Measurements from ENCODE around the gene ORAI2. TPM values are rescaled to one million over a fixed set of nuclear protein-coding genes. Genes with fewer than 3 reads are reported as not detected.

The ORAI2 gene
- total RNA-seq, 4 donors from 2014 or later, result 6.2 to 16.0 (median 12.3) TPM

DNA sequence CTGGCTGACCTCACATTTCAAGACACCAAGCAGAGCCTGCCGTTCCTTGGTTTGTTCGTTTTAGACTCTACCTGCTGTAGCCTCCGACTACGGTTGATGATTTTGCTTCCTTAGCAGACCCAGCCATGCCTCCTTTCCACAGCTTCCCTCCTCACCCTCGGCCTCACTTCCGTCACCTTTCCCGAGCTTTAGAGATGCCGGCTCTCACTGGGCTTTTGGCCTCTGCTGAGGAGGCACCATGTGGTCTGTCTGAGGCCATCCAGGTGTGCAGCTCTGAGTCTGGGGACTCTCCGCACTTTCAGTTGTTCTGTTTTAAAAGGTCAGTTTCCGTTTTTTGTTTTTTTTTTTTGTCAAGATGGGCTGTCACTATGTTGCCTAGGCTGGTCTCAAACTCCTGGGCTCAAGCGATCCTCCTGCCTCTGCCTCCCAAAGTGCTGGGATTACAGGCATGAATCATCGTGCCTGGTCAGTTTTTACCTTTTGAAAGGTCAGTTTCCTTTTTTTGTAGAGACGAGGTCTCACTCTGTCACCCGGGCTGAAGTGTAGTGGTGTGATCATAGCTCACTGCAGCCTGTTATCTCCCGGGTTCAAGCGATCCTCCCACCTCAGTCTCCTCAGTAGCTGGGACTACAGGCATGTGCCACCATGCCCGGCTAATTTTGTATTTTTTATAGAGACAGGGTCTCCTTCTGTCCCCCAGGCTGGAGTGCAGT, 11.7 kb downstream of the ORAI2 start:
- H3K36me3 ChIP-seq, result peaks cover 5 to 46% (median 26%) of the 10 kb centered on the region in 4 donors
- no peaks in the 10 kb centered on the region for H3K27me3 ChIP-seq
- 91% methylated on average over 17 of the region's 17 CpGs for WGBS
- peaks cover 0 to 6% (median 4%) of the 10 kb centered on the region in 4 donors for H3K4me1 ChIP-seq
- H3K4me3 ChIP-seq, result no peak overlapping the region
- no peak for DNase-seq (ENCODE audit: extremely low spot score)
- no peak overlapping the region for H3K27ac ChIP-seq (replicated peaks in 1 of 4)
- intact Hi-C loops (cut with DNase I), result no loop called here
- H3K9me3 ChIP-seq, result no peaks in the 10 kb centered on the region
- TF ChIP-seq POLR2AphosphoS5 (IDR thresholded peaks at IDR 0.05) (no peak), EP300 (IDR thresholded peaks at IDR 0.05) (no peak), POLR2A (IDR thresholded peaks at IDR 0.05; ENCODE audit: low read depth) (no peak)
- TF ChIP-seq, protein P1, sequence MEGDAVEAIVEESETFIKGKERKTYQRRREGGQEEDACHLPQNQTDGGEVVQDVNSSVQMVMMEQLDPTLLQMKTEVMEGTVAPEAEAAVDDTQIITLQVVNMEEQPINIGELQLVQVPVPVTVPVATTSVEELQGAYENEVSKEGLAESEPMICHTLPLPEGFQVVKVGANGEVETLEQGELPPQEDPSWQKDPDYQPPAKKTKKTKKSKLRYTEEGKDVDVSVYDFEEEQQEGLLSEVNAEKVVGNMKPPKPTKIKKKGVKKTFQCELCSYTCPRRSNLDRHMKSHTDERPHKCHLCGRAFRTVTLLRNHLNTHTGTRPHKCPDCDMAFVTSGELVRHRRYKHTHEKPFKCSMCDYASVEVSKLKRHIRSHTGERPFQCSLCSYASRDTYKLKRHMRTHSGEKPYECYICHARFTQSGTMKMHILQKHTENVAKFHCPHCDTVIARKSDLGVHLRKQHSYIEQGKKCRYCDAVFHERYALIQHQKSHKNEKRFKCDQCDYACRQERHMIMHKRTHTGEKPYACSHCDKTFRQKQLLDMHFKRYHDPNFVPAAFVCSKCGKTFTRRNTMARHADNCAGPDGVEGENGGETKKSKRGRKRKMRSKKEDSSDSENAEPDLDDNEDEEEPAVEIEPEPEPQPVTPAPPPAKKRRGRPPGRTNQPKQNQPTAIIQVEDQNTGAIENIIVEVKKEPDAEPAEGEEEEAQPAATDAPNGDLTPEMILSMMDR (IDR thresholded peaks at IDR 0.05), result no peak

DNA sequence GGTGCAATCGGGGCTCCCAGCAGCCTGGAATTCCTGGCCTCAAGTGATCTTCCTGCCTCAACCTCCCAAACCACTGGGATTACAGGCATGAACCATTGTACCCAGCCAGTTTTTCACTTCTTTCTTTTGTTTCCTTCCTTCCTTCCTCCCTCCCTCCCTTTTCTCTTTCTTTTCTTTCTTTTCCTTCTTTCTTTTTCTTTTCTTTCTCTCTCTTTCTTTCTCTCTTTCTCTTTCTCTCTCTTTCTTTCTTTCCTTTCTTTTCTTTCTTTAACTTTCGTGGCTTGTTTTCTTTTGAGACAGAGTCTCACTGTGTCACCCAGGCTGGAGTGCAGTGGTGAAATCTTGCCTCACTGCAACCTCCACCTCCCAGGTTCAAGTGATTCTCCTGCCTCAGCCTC, 12.3 kb downstream of the ORAI2 start:
- intact Hi-C loops (cut with DNase I), result no loop called here
- Histone ChIP-seq H3K36me3 (peaks cover 5 to 46% (median 26%) of the 10 kb centered on the region in 4 donors), H3K27me3 (no peaks in the 10 kb centered on the region), H3K27ac (replicated peaks in 1 of 4) (no peak overlapping the region), H3K4me3 (no peak overlapping the region), H3K4me1 (peaks cover 0 to under 1% (median 0%) of the 10 kb centered on the region in 4 donors), H3K9me3 (no peaks in the 10 kb centered on the region)
- DNase-seq (ENCODE audit: extremely low spot score), result no peak
- TF ChIP-seq POLR2AphosphoS5 (IDR thresholded peaks at IDR 0.05), result no peak
- WGBS, result 52% methylated on average over 2 of the region's 2 CpGs

- intact Hi-C loops (cut with DNase I), result no loop called here
- peaks cover 5 to 45% (median 26%) of the 10 kb centered on the region in 4 donors for H3K36me3 ChIP-seq
- no peak for TF ChIP-seq POLR2AphosphoS5 (IDR thresholded peaks at IDR 0.05)
- TF ChIP-seq POLR2A (IDR thresholded peaks at IDR 0.05; ENCODE audit: low read depth), result no peak
- no peak for TF ChIP-seq EP300 (IDR thresholded peaks at IDR 0.05)
- TF ChIP-seq, protein P1 (IDR thresholded peaks at IDR 0.05), result no peak
These were observed 13.2 kb downstream of the ORAI2 start for GRCh38 chr7:102446387-102447156.

GRCh38 chr7:102447311-102447710, 13.9 kb downstream of the ORAI2 start:
- Histone ChIP-seq H3K36me3 (peaks cover 5 to 38% (median 24%) of the 10 kb centered on the region in 4 donors), H3K27ac (replicated peaks in 1 of 4) (no peak overlapping the region), H3K4me3 (no peak overlapping the region), H3K4me1 (no peaks in the 10 kb centered on the region), H3K9me3 (no peaks in the 10 kb centered on the region), H3K27me3 (no peaks in the 10 kb centered on the region)
- no peak for DNase-seq (ENCODE audit: extremely low spot score)
- 91% methylated on average over 12 of the region's 14 CpGs for WGBS
- TF ChIP-seq, protein P1 (IDR thresholded peaks at IDR 0.05), result no peak
- TF ChIP-seq POLR2A (IDR thresholded peaks at IDR 0.05; ENCODE audit: low read depth) (no peak), POLR2AphosphoS5 (IDR thresholded peaks at IDR 0.05) (no peak), EP300 (IDR thresholded peaks at IDR 0.05) (no peak)
- intact Hi-C loops (cut with DNase I), result no loop called here

More at GRCh38 chr7:102446387-102447156, 13.2 kb downstream of the ORAI2 start:
- DNase-seq (ENCODE audit: extremely low spot score), result no peak
- H3K9me3 ChIP-seq, result no peaks in the 10 kb centered on the region
- H3K27me3 ChIP-seq, result no peaks in the 10 kb centered on the region
- no peaks in the 10 kb centered on the region for H3K4me1 ChIP-seq
- H3K27ac ChIP-seq (replicated peaks in 1 of 4), result no peak overlapping the region
- 98% methylated on average over 18 of the region's 41 CpGs for WGBS
- H3K4me3 ChIP-seq, result no peak overlapping the region

DNA sequence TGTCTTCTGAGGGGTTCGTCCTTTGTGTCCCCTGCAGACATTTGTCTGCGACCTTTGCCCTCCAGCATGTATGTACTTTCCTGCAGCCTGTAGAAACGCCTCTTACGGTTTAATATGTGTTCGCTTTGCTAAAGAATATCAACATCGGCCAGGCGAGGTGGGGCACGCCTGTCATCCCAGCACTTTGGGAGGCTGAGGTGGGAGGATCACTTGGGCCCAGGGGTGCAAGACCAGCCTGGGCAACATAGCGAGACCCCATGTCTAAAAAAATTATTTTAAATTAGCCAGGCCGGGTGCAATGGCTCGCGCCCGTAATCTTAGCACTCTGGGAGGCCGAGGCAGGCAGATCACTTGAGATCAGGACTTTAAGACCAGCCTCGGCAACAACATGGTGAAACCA, 15.8 kb downstream of the ORAI2 start:
- peaks cover 5 to 33% (median 21%) of the 10 kb centered on the region in 4 donors for H3K36me3 ChIP-seq
- intact Hi-C loops (cut with DNase I), result no loop called here
- H3K27me3 ChIP-seq, result no peaks in the 10 kb centered on the region
- TF ChIP-seq EP300 (IDR thresholded peaks at IDR 0.05) (no peak), POLR2A (IDR thresholded peaks at IDR 0.05; ENCODE audit: low read depth) (no peak), POLR2AphosphoS5 (IDR thresholded peaks at IDR 0.05) (no peak)
- TF ChIP-seq, protein P1 (IDR thresholded peaks at IDR 0.05), result no peak
- no peaks in the 10 kb centered on the region for H3K9me3 ChIP-seq
- DNase-seq (ENCODE audit: extremely low spot score), result no peak
- H3K4me3 ChIP-seq, result no peak overlapping the region
- H3K4me1 ChIP-seq, result no peaks in the 10 kb centered on the region
- WGBS, result 94% methylated on average over 15 of the region's 15 CpGs
- H3K27ac ChIP-seq (replicated peaks in 1 of 4), result no peak overlapping the region
